ENCODE measurements around the gene ZP1.
A peak's percentile ranks its signal among the peaks of the same experiment; 100 is the strongest.

The ZP1 gene

GRCh38 chr11:60834742-60835533 lies 32.4 kb upstream of the ZP1 start:
- no peaks in the 10 kb centered on the region for H3K9me3 ChIP-seq (ENCODE audit: control insufficient read depth, insufficient read depth, low read depth, low read length)
- H3K9ac ChIP-seq (ENCODE audit: low read length), result no peak overlapping the region
- H3K4me3 ChIP-seq (ENCODE audit: low read depth, low read length), result no peak overlapping the region
- H3K4me1 ChIP-seq (ENCODE audit: control insufficient read depth, insufficient read depth, low read length), result no peaks in the 10 kb centered on the region
- H3K36me3 ChIP-seq (ENCODE audit: control insufficient read depth, insufficient read depth, low read length), result no peaks in the 10 kb centered on the region
- no peak overlapping the region for H3K27ac ChIP-seq (ENCODE audit: low read depth, low read length)
- peaks cover 5% of the 10 kb centered on the region; the same call in 1 of the 2 replicates for H3K27me3 ChIP-seq (ENCODE audit: control insufficient read depth, insufficient read depth, low read length)

- no peak overlapping the region for H3K4me3 ChIP-seq (ENCODE audit: low read depth, low read length)
- H3K9ac ChIP-seq (ENCODE audit: low read length), result no peak overlapping the region
- H3K27ac ChIP-seq (ENCODE audit: low read depth, low read length), result no peak overlapping the region
- no peaks in the 10 kb centered on the region for H3K36me3 ChIP-seq (ENCODE audit: control insufficient read depth, insufficient read depth, low read length)
- H3K9me3 ChIP-seq (ENCODE audit: control insufficient read depth, insufficient read depth, low read depth, low read length), result no peaks in the 10 kb centered on the region
- no peaks in the 10 kb centered on the region for H3K4me1 ChIP-seq (ENCODE audit: control insufficient read depth, insufficient read depth, low read length)
- peaks cover 5% of the 10 kb centered on the region; the same call in 1 of the 2 replicates for H3K27me3 ChIP-seq (ENCODE audit: control insufficient read depth, insufficient read depth, low read length)
Observed at GRCh38 chr11:60835534-60835846, 31.9 kb upstream of the ZP1 start.

- Histone ChIP-seq H3K36me3 (ENCODE audit: control insufficient read depth, insufficient read depth, low read length) (no peaks in the 10 kb centered on the region), H3K27ac (ENCODE audit: low read depth, low read length) (no peak overlapping the region), H3K4me3 (ENCODE audit: low read depth, low read length) (no peak overlapping the region)
Observed at GRCh38 chr11:60836866-60837515, 30.4 kb upstream of the ZP1 start.

GRCh38 chr11:60838132-60838531 lies 29.2 kb upstream of the ZP1 start:
- no peak overlapping the region for H3K9ac ChIP-seq (ENCODE audit: low read length)
- no peaks in the 10 kb centered on the region for H3K9me3 ChIP-seq (ENCODE audit: control insufficient read depth, insufficient read depth, low read depth, low read length)
- no peaks in the 10 kb centered on the region for H3K36me3 ChIP-seq (ENCODE audit: control insufficient read depth, insufficient read depth, low read length)
- H3K4me1 ChIP-seq (ENCODE audit: control insufficient read depth, insufficient read depth, low read length), result peaks cover 7% of the 10 kb centered on the region
- 0 out of 2 replicates have a peak, but pooled peaks cover 5% of the 10 kb centered on the region for H3K27me3 ChIP-seq (ENCODE audit: control insufficient read depth, insufficient read depth, low read length)
- H3K4me3 ChIP-seq (ENCODE audit: low read depth, low read length), result no peak overlapping the region
- no peak overlapping the region for H3K27ac ChIP-seq (ENCODE audit: low read depth, low read length)

More at GRCh38 chr11:60836866-60837515, 30.4 kb upstream of the ZP1 start:
- Histone ChIP-seq H3K4me1 (ENCODE audit: control insufficient read depth, insufficient read depth, low read length) (peaks cover 7% of the 10 kb centered on the region), H3K9ac (ENCODE audit: low read length) (no peak overlapping the region), H3K9me3 (ENCODE audit: control insufficient read depth, insufficient read depth, low read depth, low read length) (no peaks in the 10 kb centered on the region), H3K27me3 (ENCODE audit: control insufficient read depth, insufficient read depth, low read length) (peaks cover 5% of the 10 kb centered on the region; the same call in 1 of the 2 replicates)

- Histone ChIP-seq H3K4me3 (ENCODE audit: low read depth, low read length) (peak overlapping the region; percentile 92; the same call in 1 of the 2 replicates), H3K9me3 (ENCODE audit: control insufficient read depth, insufficient read depth, low read depth, low read length) (no peaks in the 10 kb centered on the region), H3K27me3 (ENCODE audit: control insufficient read depth, insufficient read depth, low read length) (no peaks in the 10 kb centered on the region), H3K36me3 (ENCODE audit: control insufficient read depth, insufficient read depth, low read length) (peaks cover 9% of the 10 kb centered on the region), H3K9ac (ENCODE audit: low read length) (no peak overlapping the region), H3K27ac (ENCODE audit: low read depth, low read length) (no peak overlapping the region), H3K4me1 (ENCODE audit: control insufficient read depth, insufficient read depth, low read length) (peaks cover 24% of the 10 kb centered on the region)
Observed at GRCh38 chr11:60840470-60841430, 26.6 kb upstream of the ZP1 start.

GRCh38 chr11:60841797-60842667 lies 25.3 kb upstream of the ZP1 start, which contains the start of gene CCDC86:
Gene CCDC86 (plus strand): TSS chr11:60842113. CDS start chr11:60842125, 12 bp downstream.
- Histone ChIP-seq H3K27me3 (ENCODE audit: control insufficient read depth, insufficient read depth, low read length) (no peaks in the 10 kb centered on the region), H3K27ac (ENCODE audit: low read depth, low read length) (peak within 1 kb of the TSS; percentile 59; the same call in 1 of the 2 replicates), H3K4me3 (ENCODE audit: low read depth, low read length) (peak within 1 kb of the TSS; percentile 92), H3K4me1 (ENCODE audit: control insufficient read depth, insufficient read depth, low read length) (peaks cover 24% of the 10 kb centered on the region), H3K9me3 (ENCODE audit: control insufficient read depth, insufficient read depth, low read depth, low read length) (no peaks in the 10 kb centered on the region), H3K36me3 (ENCODE audit: control insufficient read depth, insufficient read depth, low read length) (peaks cover 13% of the 10 kb centered on the region), H3K9ac (ENCODE audit: low read length) (peak within 1 kb of the TSS; percentile 92)

- H3K27ac ChIP-seq (ENCODE audit: low read depth, low read length), result peak overlapping the region; percentile 48; the same call in 1 of the 2 replicates
Observed at GRCh38 chr11:60842668-60843600, 24.4 kb upstream of the ZP1 start.

GRCh38 chr11:60844045-60844869 lies 23.1 kb upstream of the ZP1 start:
- Histone ChIP-seq H3K4me1 (ENCODE audit: control insufficient read depth, insufficient read depth, low read length) (peaks cover 24% of the 10 kb centered on the region), H3K27me3 (ENCODE audit: control insufficient read depth, insufficient read depth, low read length) (no peaks in the 10 kb centered on the region), H3K9me3 (ENCODE audit: control insufficient read depth, insufficient read depth, low read depth, low read length) (no peaks in the 10 kb centered on the region), H3K36me3 (ENCODE audit: control insufficient read depth, insufficient read depth, low read length) (peaks cover 35% of the 10 kb centered on the region), H3K27ac (ENCODE audit: low read depth, low read length) (no peak overlapping the region), H3K9ac (ENCODE audit: low read length) (peak overlapping the region; percentile 92), H3K4me3 (ENCODE audit: low read depth, low read length) (peak overlapping the region; percentile 92)

More at GRCh38 chr11:60842668-60843600, 24.4 kb upstream of the ZP1 start:
- H3K9ac ChIP-seq (ENCODE audit: low read length), result peak overlapping the region; percentile 92
- no peaks in the 10 kb centered on the region for H3K27me3 ChIP-seq (ENCODE audit: control insufficient read depth, insufficient read depth, low read length)
- peaks cover 24% of the 10 kb centered on the region for H3K4me1 ChIP-seq (ENCODE audit: control insufficient read depth, insufficient read depth, low read length)
- H3K9me3 ChIP-seq (ENCODE audit: control insufficient read depth, insufficient read depth, low read depth, low read length), result no peaks in the 10 kb centered on the region
- peak overlapping the region; percentile 92 for H3K4me3 ChIP-seq (ENCODE audit: low read depth, low read length)
- H3K36me3 ChIP-seq (ENCODE audit: control insufficient read depth, insufficient read depth, low read length), result peaks cover 22% of the 10 kb centered on the region

GRCh38 chr11:60844870-60845221 lies 22.5 kb upstream of the ZP1 start:
- Histone ChIP-seq H3K4me1 (ENCODE audit: control insufficient read depth, insufficient read depth, low read length) (peaks cover 24% of the 10 kb centered on the region), H3K9me3 (ENCODE audit: control insufficient read depth, insufficient read depth, low read depth, low read length) (no peaks in the 10 kb centered on the region), H3K36me3 (ENCODE audit: control insufficient read depth, insufficient read depth, low read length) (peaks cover 41% of the 10 kb centered on the region), H3K27ac (ENCODE audit: low read depth, low read length) (no peak overlapping the region), H3K9ac (ENCODE audit: low read length) (no peak overlapping the region), H3K27me3 (ENCODE audit: control insufficient read depth, insufficient read depth, low read length) (no peaks in the 10 kb centered on the region), H3K4me3 (ENCODE audit: low read depth, low read length) (peak overlapping the region; percentile 92)

Data from HUES6 (cell line).